ENCODE measurements around the gene GAREM1. TPM values are rescaled to one million over a fixed set of nuclear protein-coding genes. Genes with fewer than 3 reads are reported as not detected.

The GAREM1 gene
- total and polyA plus RNA-seq, 2 of the 8 experiments (the other 6 are each of a cell fraction or from before 2014, with no cell fraction given) = 3.6 to 9.2 TPM

- 97% methylated on average over 3 of the region's 3 CpGs; no CpG with 5 or more reads in 1 of the 2 experiments for WGBS, 2 experiments (ENCODE audit: extremely low coverage in 1 of 2, insufficient coverage in 1 of 2, insufficient read length in 1 of 2, insufficient replicate concordance in 2 of 2, low coverage in 1 of 2, low lambda C conversion rate in 2 of 2, missing lambda C conversion rate in 1 of 2)
- no peak overlapping the region for H3K27ac ChIP-seq (ENCODE audit: low read depth, low read length)
- no peak overlapping the region for H2BK15ac ChIP-seq (ENCODE audit: low read length)
- no peak overlapping the region for H3K4me2 ChIP-seq (ENCODE audit: insufficient read depth in 1 of 2, low read depth in 2 of 2, low read length in 2 of 2)
- H3K14ac ChIP-seq (ENCODE audit: insufficient read length) = no peak overlapping the region
- H3K79me2 ChIP-seq (ENCODE audit: control insufficient read depth in 1 of 2, insufficient read depth in 2 of 2, low read length in 2 of 2) = no peaks in the 10 kb centered on the region
- H4K8ac ChIP-seq (ENCODE audit: extremely low read depth, insufficient read depth, low read length) = no peak overlapping the region
- no peak overlapping the region for H2BK5ac ChIP-seq (ENCODE audit: low read depth, low read length)
- H3K27me3 ChIP-seq (replicated peaks in 1 of 4; ENCODE audit: control insufficient read depth in 3 of 4, extremely low read depth in 1 of 4, insufficient read depth in 3 of 4, low read length in 3 of 4) = no peaks in the 10 kb centered on the region
- no peaks in the 10 kb centered on the region for H3K4me1 ChIP-seq (replicated peaks in 1 of 4; ENCODE audit: control insufficient read depth in 3 of 4, insufficient read depth in 4 of 4, low read length in 3 of 4)
- no peak overlapping the region for H3K4me3 ChIP-seq (ENCODE audit: extremely low read depth in 1 of 4, insufficient read depth in 2 of 4, low read depth in 3 of 4, low read length in 4 of 4)
- no peaks in the 10 kb centered on the region for H3K23me2 ChIP-seq (ENCODE audit: low read depth, low read length)
- H3K18ac ChIP-seq (ENCODE audit: extremely low read depth, low read length) = no peak overlapping the region
- H3K9ac ChIP-seq (replicated peaks in 1 of 4; ENCODE audit: extremely low read depth in 1 of 4, low read depth in 3 of 4, low read length in 3 of 4) = no peak overlapping the region
- H4K5ac ChIP-seq (ENCODE audit: insufficient read length, low read depth, low read length) = no peak overlapping the region
- no peaks in the 10 kb centered on the region for H3K36me3 ChIP-seq (ENCODE audit: control insufficient read depth in 2 of 4, insufficient read depth in 4 of 4, low read length in 3 of 4)
- H3K4ac ChIP-seq (replicated peaks; ENCODE audit: insufficient read length, low read depth, low read length) = no peak overlapping the region
- H4K20me1 ChIP-seq (replicated peaks in 1 of 2; ENCODE audit: control insufficient read depth in 1 of 2, insufficient read depth in 2 of 2, low read length in 2 of 2) = no peaks in the 10 kb centered on the region
- no peak overlapping the region for H2BK120ac ChIP-seq (replicated peaks; ENCODE audit: low read depth, low read length)
- POLR2A ChIA-PET (ENCODE audit: partially characterized antibody) = interaction anchor here (0.5 kb wide), 1 partner anchor 13 kb away, joined by 3 read pairs; no protein-coding TSS in a partner anchor
- H3K79me1 ChIP-seq (ENCODE audit: low read depth, low read length) = no peaks in the 10 kb centered on the region
- no peaks in the 10 kb centered on the region for H3K9me3 ChIP-seq (ENCODE audit: insufficient read depth in 2 of 2, low read depth in 1 of 2, low read length in 1 of 2)
- H3K56ac ChIP-seq (replicated peaks; ENCODE audit: insufficient read length, low read depth, low read length) = no peak overlapping the region
- FAIRE-seq = no peak
- H2BK20ac ChIP-seq (ENCODE audit: low read length) = no peak overlapping the region
- H2AK5ac ChIP-seq (ENCODE audit: low read depth, low read length) = no peak overlapping the region
- DNase-seq (ENCODE audit: low read depth in 1 of 2, low spot score in 2 of 2) = no peak
- CTCF ChIA-PET (ENCODE audit: partially characterized antibody) = interaction anchor here (1.0 to 1.8 kb wide), 3 partner anchors 11 to 62 kb away, joined by 3 to 6 read pairs (median 5); no protein-coding TSS in a partner anchor
- no peak overlapping the region for H4K91ac ChIP-seq (replicated peaks; ENCODE audit: insufficient read length, low read length)
- H2AFZ ChIP-seq (ENCODE audit: low read length) = no peak overlapping the region
- no peak overlapping the region for H3K23ac ChIP-seq (ENCODE audit: insufficient read length)
- H2BK12ac ChIP-seq (ENCODE audit: low read depth, low read length) = no peak overlapping the region
- TF ChIP-seq BCL11A (IDR thresholded peaks at IDR 0.05; ENCODE audit: low read depth in 2 of 2, low read length in 2 of 2) = no peak
- no peak for TF ChIP-seq SIRT6 (IDR thresholded peaks at IDR 0.05; ENCODE audit: low read length)
- TF ChIP-seq POLR2A (IDR thresholded peaks at IDR 0.05; ENCODE audit: control extremely low read depth in 1 of 2, low read depth in 2 of 2, low read length in 2 of 2) = no peak
- no peak for TF ChIP-seq TBP (IDR thresholded peaks at IDR 0.05; ENCODE audit: low read depth, low read length)
- TF ChIP-seq TAF1 (IDR thresholded peaks at IDR 0.05; ENCODE audit: low read depth, low read length) = no peak
- TF ChIP-seq PHF8 (conservative IDR thresholded peaks at IDR 0.05; ENCODE audit: low read depth, low read length) = no peak
- TF ChIP-seq ATF3 (IDR thresholded peaks at IDR 0.05; ENCODE audit: insufficient read depth, low read depth, low read length) = no peak
- TF ChIP-seq SP1 (IDR thresholded peaks at IDR 0.05; ENCODE audit: low read depth, low read length) = no peak
These were observed 175.1 kb downstream of the GAREM1 start for GRCh38 chr18:32295604-32296003.

Measured in H1 (cell line).